SK-N-MC (cell line): ENCODE data around the gene ZNF646.

Source experiments
- DNase-seq: peaks from one replicate; pipeline ENCODE4 v3.0.0-alpha.2; 2011; ENCODE audit warnings: low read depth, low spot score
- H3K27ac ChIP-seq: fragments of 200-600 bp; sonication (generic); 2 replicates; pipeline ENCODE4 v1.5.1; 2016; ENCODE audit warnings: mixed run types
- H3K36me3 ChIP-seq: fragments of 200-600 bp; sonication (generic); 2 replicates; pipeline ENCODE4 v1.6.1; 2017; ENCODE audit warnings: antibody characterized with exemption, low read length, mixed read lengths; ENCODE audit not compliant: insufficient read depth
- H3K4me3 ChIP-seq: fragments of 200-600 bp; sonication (generic); 2 replicates; pipeline ENCODE4 v1.5.1; 2016
- H3K9ac ChIP-seq: fragments of 200-600 bp; sonication (generic); 2 replicates; pipeline ENCODE4 v1.8.0; 2017; ENCODE audit warnings: mixed run types, mixed read lengths; ENCODE audit not compliant: insufficient read length
- H3K9me3 ChIP-seq: fragments of 200-600 bp; sonication (generic); 2 replicates; pipeline ENCODE4 v1.6.1; 2017; ENCODE audit warnings: low read depth, mild to moderate bottlenecking, antibody characterized with exemption, low read length, moderate library complexity, mixed read lengths
- EZH2 ChIP-seq: fragments of 200-600 bp; sonication (generic); IDR thresholded peaks from one replicate; pipeline ENCODE4 v1.6.1; 2017; ENCODE audit warnings: antibody characterized with exemption
- FOXP2 ChIP-seq: optimal IDR thresholded peaks from 2 replicates; pipeline ENCODE3; 2011; ENCODE audit warnings: mild to moderate bottlenecking, moderate library complexity; ENCODE audit not compliant: insufficient read depth; ENCODE audit errors: extremely low read length, control extremely low read depth
- POLR2AphosphoS5 ChIP-seq: IDR thresholded peaks from 2 replicates; pipeline ENCODE4 v1.6.1; 2012; ENCODE audit warnings: mild to moderate bottlenecking, low read depth, low read length, borderline replicate concordance

The ZNF646 gene

GRCh38 chr16:31080035-31080629, 5.9 kb downstream of the ZNF646 start:
- DNase-seq, result no peak
- no peak overlapping the region for H3K4me3 ChIP-seq
- no peaks in the 10 kb centered on the region for H3K9me3 ChIP-seq
- no peak overlapping the region for H3K9ac ChIP-seq
- H3K27ac ChIP-seq, result no peak overlapping the region
- peaks cover 46% of the 10 kb centered on the region; the same call in 1 of the 2 replicates for H3K36me3 ChIP-seq
- TF ChIP-seq POLR2AphosphoS5 (no peak), EZH2 (no peak), FOXP2 (no peak)

DNA sequence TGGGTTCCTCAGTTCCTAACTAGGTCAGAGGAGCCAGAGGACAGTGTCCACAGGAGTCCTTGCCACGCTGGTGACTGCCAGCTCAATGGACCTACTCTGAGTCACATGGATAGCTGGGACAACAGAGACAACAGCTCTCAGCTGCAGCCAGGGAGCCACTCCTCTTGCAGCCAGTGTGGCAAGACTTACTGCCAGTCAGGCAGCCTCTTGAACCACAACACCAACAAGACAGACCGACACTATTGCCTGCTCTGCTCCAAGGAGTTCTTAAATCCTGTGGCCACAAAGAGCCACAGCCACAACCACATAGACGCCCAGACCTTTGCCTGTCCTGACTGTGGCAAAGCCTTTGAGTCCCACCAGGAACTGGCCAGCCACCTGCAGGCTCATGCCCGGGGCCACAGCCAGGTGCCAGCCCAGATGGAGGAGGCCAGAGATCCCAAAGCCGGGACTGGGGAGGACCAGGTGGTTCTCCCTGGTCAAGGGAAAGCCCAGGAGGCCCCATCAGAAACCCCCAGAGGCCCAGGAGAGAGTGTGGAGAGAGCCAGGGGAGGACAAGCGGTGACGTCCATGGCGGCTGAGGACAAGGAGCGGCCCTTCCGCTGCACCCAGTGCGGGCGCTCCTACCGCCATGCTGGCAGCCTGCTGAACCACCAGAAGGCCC, 6.7 kb downstream of the ZNF646 start:
- TF ChIP-seq FOXP2 (no peak), POLR2AphosphoS5 (no peak), EZH2 (no peak)
- no peak overlapping the region for H3K9ac ChIP-seq
- H3K27ac ChIP-seq, result no peak overlapping the region
- DNase-seq, result no peak
- H3K9me3 ChIP-seq, result no peaks in the 10 kb centered on the region
- H3K4me3 ChIP-seq, result no peak overlapping the region
- H3K36me3 ChIP-seq, result peaks cover 46% of the 10 kb centered on the region; the same call in 1 of the 2 replicates

DNA sequence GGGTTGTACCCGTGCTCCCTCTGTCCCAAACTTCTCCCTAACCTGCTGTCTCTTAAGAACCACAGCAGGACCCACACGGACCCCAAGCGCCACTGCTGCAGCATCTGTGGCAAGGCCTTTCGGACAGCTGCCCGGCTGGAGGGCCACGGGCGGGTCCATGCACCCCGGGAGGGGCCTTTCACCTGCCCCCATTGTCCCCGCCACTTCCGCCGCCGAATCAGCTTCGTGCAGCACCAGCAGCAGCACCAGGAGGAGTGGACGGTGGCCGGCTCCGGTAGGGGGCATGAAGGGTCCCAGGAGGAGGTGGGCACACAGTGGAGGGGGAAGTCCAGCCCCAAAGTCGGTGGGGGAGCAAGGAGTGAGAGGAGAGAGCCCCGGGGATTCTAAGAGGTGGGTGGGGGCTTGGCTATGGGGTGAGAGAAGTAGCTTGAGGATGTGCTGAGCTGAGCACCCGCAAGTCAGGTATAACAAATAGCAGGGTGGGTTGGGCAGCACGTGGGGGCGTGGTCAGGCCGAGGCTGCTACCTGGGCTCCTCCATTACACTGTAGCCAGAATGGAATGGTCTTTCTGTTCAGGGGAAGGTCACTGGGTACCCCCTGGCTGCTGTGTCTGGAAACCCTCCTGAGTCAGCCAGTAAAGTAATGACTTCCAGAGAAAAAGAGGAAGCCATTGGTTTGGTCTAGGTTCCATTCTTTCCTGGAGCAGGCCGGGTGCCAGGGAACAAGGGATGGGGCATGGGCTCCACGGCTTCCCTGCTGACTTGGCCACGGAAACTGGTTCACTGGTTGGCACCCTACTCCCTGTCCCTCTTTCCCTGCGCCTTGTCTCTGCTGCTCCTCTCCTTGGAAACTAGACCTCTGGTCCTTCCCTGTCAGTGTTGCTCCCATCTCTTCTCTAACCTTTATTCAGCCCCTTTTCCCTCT, 7.5 kb downstream of the ZNF646 start:
- peaks cover 39% of the 10 kb centered on the region; the same call in 1 of the 2 replicates for H3K36me3 ChIP-seq
- H3K9ac ChIP-seq, result no peak overlapping the region
- TF ChIP-seq POLR2AphosphoS5, result peak; percentile 20; the same call in 1 of the 2 replicates
- TF ChIP-seq EZH2, result no peak
- no peak for TF ChIP-seq FOXP2
- H3K9me3 ChIP-seq, result no peaks in the 10 kb centered on the region
- no peak for DNase-seq
- H3K27ac ChIP-seq, result no peak overlapping the region
- H3K4me3 ChIP-seq, result no peak overlapping the region

GRCh38 chr16:31082368-31083045, 8.3 kb downstream of the ZNF646 start:
- H3K36me3 ChIP-seq, result peaks cover 31% of the 10 kb centered on the region; the same call in 1 of the 2 replicates

DNA sequence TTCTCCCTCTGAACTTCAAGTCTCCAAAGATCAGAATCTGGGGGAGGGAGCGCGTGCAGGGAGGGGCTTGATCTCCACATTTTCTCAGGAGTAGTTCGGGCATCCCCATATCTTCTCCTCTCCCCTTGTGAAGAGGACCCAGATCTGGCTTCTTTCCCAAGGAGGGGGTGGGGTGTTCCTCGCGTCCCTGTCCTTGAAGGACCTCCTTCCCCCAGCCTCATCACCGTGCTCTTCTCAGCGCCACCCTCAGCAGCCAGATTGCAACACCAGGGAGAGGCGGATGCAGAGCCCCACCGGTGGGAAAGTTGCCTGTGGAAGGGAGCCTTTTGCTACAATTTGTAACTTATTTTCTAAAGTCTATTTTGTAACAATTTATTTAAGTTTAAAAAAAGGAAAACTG, 8.9 kb downstream of the ZNF646 start:
- TF ChIP-seq FOXP2 (no peak), POLR2AphosphoS5 (no peak), EZH2 (no peak)

More at GRCh38 chr16:31082368-31083045, 8.3 kb downstream of the ZNF646 start:
- Histone ChIP-seq H3K9ac (no peak overlapping the region), H3K4me3 (no peak overlapping the region), H3K27ac (peak overlapping the region; percentile 68; the same call in 1 of the 2 replicates), H3K9me3 (no peaks in the 10 kb centered on the region)
- no peak for DNase-seq
- TF ChIP-seq EZH2 (no peak), FOXP2 (no peak), POLR2AphosphoS5 (no peak)

GRCh38 chr16:31083556-31083955, 9.3 kb downstream of the ZNF646 start:
- TF ChIP-seq EZH2 (no peak), POLR2AphosphoS5 (no peak), FOXP2 (no peak)
- no peaks in the 10 kb centered on the region for H3K9me3 ChIP-seq
- no peak for DNase-seq
- H3K9ac ChIP-seq, result peak overlapping the region; percentile 19
- no peak overlapping the region for H3K4me3 ChIP-seq
- peak overlapping the region; percentile 68 for H3K27ac ChIP-seq
- peaks cover 21% of the 10 kb centered on the region; the same call in 1 of the 2 replicates for H3K36me3 ChIP-seq

More for the DNA sequence above, 8.9 kb downstream of the ZNF646 start:
- Histone ChIP-seq H3K9me3 (no peaks in the 10 kb centered on the region), H3K9ac (peak overlapping the region; percentile 19), H3K36me3 (peaks cover 26% of the 10 kb centered on the region; the same call in 1 of the 2 replicates), H3K27ac (peak overlapping the region; percentile 68), H3K4me3 (no peak overlapping the region)
- no peak for DNase-seq

DNA sequence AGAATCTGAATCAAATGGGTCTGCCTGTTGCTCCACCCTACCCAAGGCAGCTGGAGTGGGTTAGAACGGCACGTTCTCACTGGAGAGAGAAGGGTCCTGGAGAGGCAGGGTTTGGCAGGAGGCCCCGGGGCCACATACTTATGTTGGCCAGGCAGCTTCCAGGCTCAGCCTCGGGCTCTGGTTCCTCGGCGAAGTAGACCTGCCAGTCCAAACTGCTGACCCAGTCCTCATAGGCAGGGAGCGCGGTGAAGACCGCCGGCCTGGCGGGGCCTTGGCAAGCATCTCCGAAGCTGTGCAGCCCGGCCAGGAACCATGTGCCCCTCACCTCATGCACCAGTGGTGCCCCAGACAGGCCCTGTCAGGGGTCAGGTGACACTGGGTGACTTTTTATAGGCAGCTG, 9.8 kb downstream of the ZNF646 start:
- H3K9ac ChIP-seq, result no peak overlapping the region
- H3K4me3 ChIP-seq, result no peak overlapping the region
- H3K27ac ChIP-seq, result no peak overlapping the region
- peaks cover 17% of the 10 kb centered on the region; the same call in 1 of the 2 replicates for H3K36me3 ChIP-seq
- DNase-seq, result no peak
- no peak for TF ChIP-seq EZH2
- TF ChIP-seq FOXP2, result no peak
- no peak for TF ChIP-seq POLR2AphosphoS5
- H3K9me3 ChIP-seq, result no peaks in the 10 kb centered on the region
